Type B pancreatic cell (in vitro differentiated cells): ENCODE measurements around the gene SLC26A6. TPM values are rescaled to one million over a fixed set of nuclear protein-coding genes. Genes with fewer than 3 reads are reported as not detected.
A peak's percentile ranks its signal among the peaks of the same experiment; 100 is the strongest.

Experiments used
- DNase-seq: peaks from one replicate; pipeline ENCODE4 v3.0.0; 2021; ENCODE audit warnings: mixed read lengths; ENCODE audit not compliant: unreplicated experiment; ENCODE audit errors: extremely low spot score
- H3K27ac Mint-ChIP-seq: 2 replicates; pipeline ENCODE4 v1.8.0; 2021; ENCODE audit warnings: mild to moderate bottlenecking, mixed read lengths
- H3K27me3 Mint-ChIP-seq: 2 replicates; pipeline ENCODE4 v1.8.0; 2021; ENCODE audit warnings: mixed read lengths
- H3K36me3 Mint-ChIP-seq: 2 replicates; pipeline ENCODE4 v1.8.0; 2021; ENCODE audit warnings: mixed read lengths
- H3K4me1 Mint-ChIP-seq: one replicate; pipeline ENCODE4 v1.8.0; 2021; ENCODE audit warnings: mixed read lengths; ENCODE audit not compliant: unreplicated experiment
- H3K4me3 Mint-ChIP-seq: 2 replicates; pipeline ENCODE4 v1.8.0; 2021; ENCODE audit warnings: mild to moderate bottlenecking, mixed read lengths
- H3K9me3 Mint-ChIP-seq: 2 replicates; pipeline ENCODE4 v1.8.0; 2021; ENCODE audit warnings: mixed read lengths
- total RNA-seq: library from RNA; stranded (reverse); gene quantifications from 2 replicates; pipeline ENCODE4 v1.2.1, GENCODE V29; 2021; ENCODE audit warnings: low replicate concordance
- TF ChIP-seq, protein P1 (sequence below): fragments of 200-600 bp; sonication (generic); conservative IDR thresholded peaks from 2 replicates; pipeline ENCODE4 v1.5.0; 2021; ENCODE audit warnings: antibody characterized with exemption, mild to moderate bottlenecking

SLC26A6 gene
- total RNA-seq, 1 donor from 2014 or later, result 35.6 TPM

DNA sequence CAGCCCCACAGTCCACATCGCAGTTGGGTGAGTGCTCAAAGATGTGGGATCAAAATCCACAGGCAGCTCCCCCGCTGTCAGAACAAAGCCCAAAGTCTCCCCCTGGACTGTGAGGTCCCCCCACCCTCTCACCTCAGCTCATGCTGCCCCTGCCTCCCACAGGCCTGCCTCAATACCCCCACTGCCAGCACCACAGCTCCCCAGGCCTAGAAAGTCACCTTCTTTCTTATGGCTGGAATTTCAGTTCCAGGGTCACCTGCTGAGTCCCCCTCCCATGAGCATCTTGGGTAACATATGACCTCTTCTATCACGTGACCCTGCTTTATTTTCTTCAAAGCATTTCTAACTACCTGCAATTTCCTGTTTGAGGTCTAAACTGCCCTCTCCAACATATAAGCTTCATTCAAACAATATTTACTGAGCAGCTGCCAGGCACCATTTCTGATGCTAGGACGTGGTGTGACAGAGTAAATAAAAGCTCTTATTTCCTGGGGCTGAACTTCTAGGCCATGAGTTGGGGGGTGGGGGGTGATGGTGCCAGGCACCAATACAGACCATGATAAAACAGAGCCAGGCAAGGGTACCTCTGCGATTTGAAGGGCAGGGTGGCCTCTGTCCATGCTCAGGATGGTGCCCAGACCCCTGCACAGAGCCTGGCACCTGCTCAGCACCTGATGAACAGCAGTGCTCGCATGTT is 11.3 kb downstream of the SLC26A6 start:
- H3K4me3 Mint-ChIP-seq, result no peak overlapping the region
- H3K9me3 Mint-ChIP-seq, result no peaks in the 10 kb centered on the region
- TF ChIP-seq, protein P1, sequence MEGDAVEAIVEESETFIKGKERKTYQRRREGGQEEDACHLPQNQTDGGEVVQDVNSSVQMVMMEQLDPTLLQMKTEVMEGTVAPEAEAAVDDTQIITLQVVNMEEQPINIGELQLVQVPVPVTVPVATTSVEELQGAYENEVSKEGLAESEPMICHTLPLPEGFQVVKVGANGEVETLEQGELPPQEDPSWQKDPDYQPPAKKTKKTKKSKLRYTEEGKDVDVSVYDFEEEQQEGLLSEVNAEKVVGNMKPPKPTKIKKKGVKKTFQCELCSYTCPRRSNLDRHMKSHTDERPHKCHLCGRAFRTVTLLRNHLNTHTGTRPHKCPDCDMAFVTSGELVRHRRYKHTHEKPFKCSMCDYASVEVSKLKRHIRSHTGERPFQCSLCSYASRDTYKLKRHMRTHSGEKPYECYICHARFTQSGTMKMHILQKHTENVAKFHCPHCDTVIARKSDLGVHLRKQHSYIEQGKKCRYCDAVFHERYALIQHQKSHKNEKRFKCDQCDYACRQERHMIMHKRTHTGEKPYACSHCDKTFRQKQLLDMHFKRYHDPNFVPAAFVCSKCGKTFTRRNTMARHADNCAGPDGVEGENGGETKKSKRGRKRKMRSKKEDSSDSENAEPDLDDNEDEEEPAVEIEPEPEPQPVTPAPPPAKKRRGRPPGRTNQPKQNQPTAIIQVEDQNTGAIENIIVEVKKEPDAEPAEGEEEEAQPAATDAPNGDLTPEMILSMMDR, result no peak
- H3K27me3 Mint-ChIP-seq, result no peaks in the 10 kb centered on the region
- peak overlapping the region; percentile 1 for H3K27ac Mint-ChIP-seq
- DNase-seq, result no peak
- H3K4me1 Mint-ChIP-seq, result no peaks in the 10 kb centered on the region
- H3K36me3 Mint-ChIP-seq, result peaks cover under 1% of the 10 kb centered on the region

DNA sequence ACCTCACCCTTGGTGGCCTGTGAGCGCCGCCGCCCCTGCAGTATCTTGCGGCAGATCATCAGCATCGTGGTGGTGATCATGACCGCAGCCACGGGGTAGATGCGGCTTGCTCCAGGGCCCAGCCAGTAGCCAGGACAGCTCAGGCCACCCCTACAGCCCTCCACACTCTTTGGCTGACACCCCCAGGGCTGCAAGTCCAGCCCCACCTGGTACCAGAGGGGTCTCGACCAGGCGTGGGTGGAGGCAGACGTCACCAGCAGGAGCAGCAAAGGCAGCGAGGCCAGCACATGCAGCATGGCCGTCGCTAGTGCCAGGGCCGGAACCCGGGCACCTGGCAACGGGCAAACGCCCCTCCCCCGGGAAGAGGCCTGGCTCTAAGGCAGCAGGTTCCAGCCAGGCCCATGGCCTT is 13.8 kb downstream of the SLC26A6 start, which contains the start of gene TMEM89:
Gene TMEM89, minus strand, starts transcription at position 309 of the 409 bp plus-strand sequence. Its CDS starts 13 bp downstream, at position 296.
- Mint-ChIP-seq H3K27ac (no peak within 1 kb of the TSS), H3K27me3 (no peaks in the 10 kb centered on the region), H3K36me3 (no peaks in the 10 kb centered on the region), H3K4me3 (no peak within 1 kb of the TSS), H3K4me1 (no peaks in the 10 kb centered on the region), H3K9me3 (no peaks in the 10 kb centered on the region)
- TF ChIP-seq, protein P1, result no peak
- DNase-seq, result no peak

DNA sequence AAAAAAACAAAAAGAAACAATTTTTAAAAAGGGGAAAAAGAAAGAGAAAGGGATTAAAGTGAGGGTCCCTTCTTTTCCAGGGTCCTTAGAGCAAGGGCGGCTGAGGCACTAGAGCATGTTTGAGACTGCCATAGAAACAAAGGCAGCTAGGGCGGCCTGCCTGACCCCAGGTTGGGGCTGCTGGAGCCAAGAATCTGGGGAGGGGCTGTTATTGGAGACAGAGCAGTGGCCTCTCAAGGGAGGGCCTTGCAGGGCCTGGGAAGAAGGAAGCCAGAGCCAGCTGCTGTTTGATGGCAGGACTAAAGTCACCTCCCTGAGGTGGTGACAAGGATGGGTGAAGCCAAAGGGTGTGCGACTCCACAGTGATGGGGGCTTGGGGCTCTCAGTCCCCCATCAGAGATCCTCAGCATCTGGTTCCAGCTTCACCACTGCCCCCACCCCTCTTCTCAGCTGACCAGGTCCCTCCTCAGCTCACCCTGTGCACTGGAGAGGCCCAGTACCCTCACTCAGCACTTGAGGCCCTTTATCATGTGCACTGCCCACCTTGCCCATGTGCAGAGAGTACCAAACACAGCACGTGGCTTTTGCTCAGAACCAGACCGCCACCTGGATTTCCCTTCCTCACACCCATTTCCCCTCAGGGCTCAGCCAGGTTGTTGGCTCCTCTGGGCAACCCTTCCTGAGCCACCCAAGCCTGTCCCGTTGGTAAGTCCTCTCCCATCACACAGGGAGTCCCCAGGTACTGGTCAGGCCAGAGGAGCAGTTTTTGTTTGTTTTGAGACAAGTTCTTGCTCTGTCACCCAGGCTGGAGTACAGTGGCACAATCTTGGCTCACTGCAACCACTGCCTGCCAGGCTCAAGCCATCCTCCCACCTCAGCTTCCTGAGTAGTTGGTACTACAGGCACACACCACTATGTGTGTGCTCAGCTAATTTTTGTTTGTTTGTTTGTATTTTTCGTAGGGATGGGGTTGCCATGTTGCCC is 15.4 kb downstream of the SLC26A6 start:
- H3K4me3 Mint-ChIP-seq, result no peak overlapping the region
- no peaks in the 10 kb centered on the region for H3K9me3 Mint-ChIP-seq
- DNase-seq, result no peak
- no peaks in the 10 kb centered on the region for H3K36me3 Mint-ChIP-seq
- TF ChIP-seq, protein P1, result no peak
- H3K27me3 Mint-ChIP-seq, result no peaks in the 10 kb centered on the region
- H3K4me1 Mint-ChIP-seq, result no peaks in the 10 kb centered on the region
- no peak overlapping the region for H3K27ac Mint-ChIP-seq

DNA sequence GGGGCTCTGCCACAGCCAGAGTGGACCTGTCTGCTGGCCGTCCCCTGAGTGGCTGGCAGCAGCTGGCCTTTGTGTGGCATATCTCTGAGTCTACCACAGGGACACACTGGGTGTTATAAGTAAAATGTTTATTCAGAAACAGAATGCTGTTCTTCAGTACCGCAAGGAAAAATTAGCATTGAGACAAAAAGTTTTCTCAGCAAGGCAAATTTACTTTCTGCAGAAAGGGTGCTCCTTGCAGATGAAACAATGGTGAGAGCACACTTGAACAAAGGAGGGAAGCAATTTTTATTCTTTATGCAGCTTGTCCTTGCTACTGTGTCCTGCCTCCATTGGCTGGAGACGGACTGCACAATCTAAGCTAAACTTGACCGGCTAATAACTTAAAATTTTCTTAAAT is 17.7 kb downstream of the SLC26A6 start:
- DNase-seq, result no peak
- H3K4me1 Mint-ChIP-seq, result no peaks in the 10 kb centered on the region
- no peak overlapping the region for H3K4me3 Mint-ChIP-seq
- no peaks in the 10 kb centered on the region for H3K36me3 Mint-ChIP-seq
- TF ChIP-seq, protein P1, result no peak
- no peaks in the 10 kb centered on the region for H3K27me3 Mint-ChIP-seq
- peak overlapping the region; percentile 29 for H3K27ac Mint-ChIP-seq
- H3K9me3 Mint-ChIP-seq, result no peaks in the 10 kb centered on the region

DNA sequence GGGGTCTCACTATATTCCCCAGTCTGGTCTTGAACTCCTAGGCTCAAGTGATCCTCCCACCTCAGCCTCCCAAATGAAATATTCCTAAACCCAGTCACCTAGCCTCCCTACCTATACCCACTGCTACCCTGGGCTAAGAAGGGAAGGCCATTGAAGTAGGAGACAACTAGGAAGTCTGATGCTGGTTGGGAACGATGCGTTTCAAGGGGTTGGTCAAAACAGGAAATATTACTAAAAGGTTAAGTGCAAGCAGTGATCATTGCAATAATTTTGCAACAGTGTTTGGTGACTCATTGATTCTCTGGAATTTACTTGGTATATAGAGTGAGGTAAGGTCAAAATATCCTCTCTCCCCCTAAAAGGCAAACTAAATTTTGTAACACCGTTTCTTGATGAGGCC is 21.2 kb downstream of the SLC26A6 start:
- H3K4me1 Mint-ChIP-seq, result peaks cover 5% of the 10 kb centered on the region
- no peaks in the 10 kb centered on the region for H3K36me3 Mint-ChIP-seq
- DNase-seq, result no peak
- H3K9me3 Mint-ChIP-seq, result no peaks in the 10 kb centered on the region
- no peak overlapping the region for H3K27ac Mint-ChIP-seq
- no peaks in the 10 kb centered on the region for H3K27me3 Mint-ChIP-seq
- no peak overlapping the region for H3K4me3 Mint-ChIP-seq
- TF ChIP-seq, protein P1, result no peak
